Endothelial cell of umbilical vein (primary cell): ENCODE data around the gene KHNYN. TPM values are rescaled to one million over a fixed set of nuclear protein-coding genes. Genes with fewer than 3 reads are reported as not detected.

Experiments
- BruUV-seq: library from RNA; stranded (reverse); fragments of 400-500 nt; replicated peaks from 2 replicates; lab custom pipeline; 2021; lab: Mats Ljungman, UMichigan
- CTCF ChIA-PET: fragments of 300-600, 350-600 bp; sonication (Branson Sonifier 250); formaldehyde crosslinking; loops from one replicate; lab custom pipeline; 2021; ENCODE audit warnings: antibody characterized with exemption, inconsistent platforms; lab: Charles Lee
- POLR2A ChIA-PET: fragments of 300-600, 350-600 bp; sonication (Branson Sonifier 250); formaldehyde crosslinking; loops from one replicate; lab custom pipeline; 2021; ENCODE audit warnings: antibody characterized with exemption, inconsistent platforms; lab: Charles Lee
- DNase-seq: peaks from one replicate; pipeline ENCODE4 v3.0.0-alpha.2; 2011; ENCODE audit warnings: low read depth, low spot score
- FAIRE-seq: peaks from 2 replicates; lab custom pipeline; 2011; peaks lifted over from hg19 to GRCh38; lab: Jason Lieb, UNC
- H2AFZ ChIP-seq: 2 replicates; pipeline ENCODE4 v1.6.0; 2012; ENCODE audit warnings: low read depth, low read length, control low read depth, inconsistent platforms
- H3K27ac ChIP-seq: 2 replicates; pipeline ENCODE4 v1.5.1; 2011; ENCODE audit warnings: low read depth, mild to moderate bottlenecking, control low read depth, low read length, moderate library complexity; ENCODE audit not compliant: insufficient read depth
- H3K27me3 ChIP-seq, 2 experiments: 2 replicates each; pipeline versions ENCODE4 v1.6.0 to v1.6.1; 2011; ENCODE audit warnings: low read length in 2 of 2, mixed read lengths in 1 of 2; ENCODE audit not compliant: control insufficient read depth in 2 of 2, insufficient read depth in 2 of 2
- H3K36me3 ChIP-seq, 2 experiments: 2 replicates in 1 of 2; 3 replicates in 1 of 2; pipeline ENCODE4 v1.5.1; 2011; ENCODE audit warnings: low read length in 2 of 2, mild to moderate bottlenecking in 1 of 2, moderate library complexity in 1 of 2; ENCODE audit not compliant: control insufficient read depth in 2 of 2, insufficient read depth in 2 of 2; ENCODE audit errors: extremely low read depth in 1 of 2
- H3K4me1 ChIP-seq: 3 replicates; pipeline ENCODE4 v1.5.1; 2011; ENCODE audit warnings: mild to moderate bottlenecking, low read length; ENCODE audit not compliant: control insufficient read depth, insufficient read depth; ENCODE audit errors: extremely low read depth
- H3K4me2 ChIP-seq: 2 replicates; pipeline ENCODE4 v1.6.1; 2011; ENCODE audit warnings: low read length, control low read depth, mixed read lengths; ENCODE audit not compliant: insufficient read depth
- H3K4me3 ChIP-seq, 3 experiments: fragments of 200-600 bp in 1 of 3; sonication (generic), shearing (Covaris generic) in 1 of 3; replicated peaks in 1 of 3; 2 replicates each; pipeline ENCODE4 v1.5.1; 2011 to 2016; ENCODE audit warnings: control low read depth in 3 of 3, low read length in 3 of 3, mild to moderate bottlenecking in 2 of 3, inconsistent platforms in 1 of 3, low read depth in 1 of 3, moderate library complexity in 1 of 3; ENCODE audit not compliant: insufficient read depth in 1 of 3
- H3K79me2 ChIP-seq: 2 replicates; pipeline ENCODE4 v1.6.0; 2012; ENCODE audit warnings: low read length, inconsistent platforms; ENCODE audit not compliant: control insufficient read depth, insufficient read depth
- H3K9ac ChIP-seq: replicated peaks from 2 replicates; pipeline ENCODE3; 2011; ENCODE audit warnings: low read length, control low read depth; ENCODE audit not compliant: insufficient read depth; ENCODE audit errors: extremely low read depth
- H3K9me1 ChIP-seq: replicated peaks from 3 replicates; pipeline ENCODE4 v1.6.0; 2011; ENCODE audit warnings: mild to moderate bottlenecking, low read length; ENCODE audit not compliant: control insufficient read depth, insufficient read depth; ENCODE audit errors: extremely low read depth
- H3K9me3 ChIP-seq: replicated peaks from 2 replicates; pipeline ENCODE4 v1.5.1; 2012; ENCODE audit warnings: low read length, inconsistent platforms; ENCODE audit not compliant: control insufficient read depth, insufficient read depth
- H4K20me1 ChIP-seq: replicated peaks from 2 replicates; pipeline ENCODE3; 2011; ENCODE audit warnings: mild to moderate bottlenecking, low read length; ENCODE audit not compliant: control insufficient read depth, insufficient read depth; ENCODE audit errors: extremely low read depth
- CTCF ChIP-seq, 2 donors: IDR thresholded peaks; 1 replicate in 1 of 2; 2 replicates in 1 of 2; pipeline ENCODE4 v1.5.1; 2011; ENCODE audit warnings: low read length in 2 of 2, mild to moderate bottlenecking in 2 of 2, moderate library complexity in 2 of 2, control low read depth in 1 of 2, inconsistent platforms in 1 of 2, low read depth in 1 of 2; ENCODE audit not compliant: insufficient read depth in 1 of 2; ENCODE audit errors: extremely low read depth in 1 of 2
- EZH2 ChIP-seq: IDR thresholded peaks from 2 replicates; pipeline ENCODE4 v1.6.1; 2012; ENCODE audit warnings: borderline replicate concordance, low read depth, mild to moderate bottlenecking, moderate library complexity, low read length, inconsistent platforms; ENCODE audit not compliant: severe bottlenecking
- FOS ChIP-seq: IDR thresholded peaks from 2 replicates; pipeline ENCODE4 v1.6.1; 2011; ENCODE audit warnings: mild to moderate bottlenecking, low read length, moderate library complexity, borderline replicate concordance; ENCODE audit not compliant: insufficient read depth
- GATA2 ChIP-seq: IDR thresholded peaks from 2 replicates; pipeline ENCODE4 v1.7.0; 2011; ENCODE audit warnings: low read depth, mild to moderate bottlenecking, moderate library complexity, mixed read lengths, low read length; ENCODE audit not compliant: insufficient read length, insufficient read depth
- JUN ChIP-seq: IDR thresholded peaks from 2 replicates; pipeline ENCODE4 v1.6.1; 2011; ENCODE audit warnings: borderline replicate concordance, low read depth; ENCODE audit not compliant: insufficient read length, insufficient read depth
- MAX ChIP-seq: IDR thresholded peaks from 2 replicates; pipeline ENCODE4 v1.6.1; 2011; ENCODE audit not compliant: insufficient read depth, insufficient read length
- MYC ChIP-seq: IDR thresholded peaks from one replicate; pipeline ENCODE4 v1.6.1; 2011; ENCODE audit warnings: mild to moderate bottlenecking, low read depth, low read length
- POLR2A ChIP-seq: IDR thresholded peaks from 2 replicates; pipeline ENCODE4 v1.6.1; 2012; ENCODE audit warnings: low read depth, mild to moderate bottlenecking, control low read depth, low read length
- POLR2AphosphoS5 ChIP-seq: IDR thresholded peaks from 2 replicates; pipeline ENCODE4 v1.6.1; 2012; ENCODE audit warnings: low read depth, mild to moderate bottlenecking, control low read depth, low read length, moderate library complexity; ENCODE audit not compliant: insufficient read depth
- dilution Hi-C: fragments of 300-500 bp; cut with MboI; formaldehyde crosslinking; loops from one replicate; pipeline ENCODE4 v1.15.0; 2019; ENCODE audit warnings: low sequenced_read_pairs; ENCODE audit not compliant: extremely low pct_ligation_motif_present
- intact Hi-C: fragments of 100-400 bp; cut with micrococcal nuclease; formaldehyde crosslinking; loops from one replicate; pipeline ENCODE4 v1.10.0; 2022
- polyA plus RNA-seq, 4 experiments: library from polyadenylated mRNA; depleted of rRNA in 3 of 4; stranded (reverse) in 3 of 4; unstranded in 1 of 4; fragments of >200 nt; gene quantifications; 2 replicates each; pipeline versions ENCODE4 v1.2.1 to v1.2.3, GENCODE V29; 2011 to 2012; ENCODE audit warnings: missing spikeins in 1 of 4
- total RNA-seq: library from RNA; stranded (reverse); gene quantifications from 2 replicates; pipeline ENCODE4 v1.2.3, GENCODE V29; 2021

KHNYN gene
- total and polyA plus RNA-seq, 2 donors (not counting 3 experiments of a cell fraction or from before 2014, with no cell fraction given) = 25.4 to 63.3 TPM

- Histone ChIP-seq H3K79me2 (no peaks in the 10 kb centered on the region), H3K9me1 (no peaks in the 10 kb centered on the region), H3K27me3 (peaks cover 1 to 6% of the 10 kb centered on the region in 2 experiments), H4K20me1 (no peaks in the 10 kb centered on the region), H3K9me3 (no peaks in the 10 kb centered on the region), H3K9ac (no peak overlapping the region), H3K4me3 (no peak overlapping the region), H3K27ac (no peak overlapping the region), H3K36me3 (peaks cover 4 to 18% of the 10 kb centered on the region in 2 experiments), H3K4me1 (no peaks in the 10 kb centered on the region), H2AFZ (no peak overlapping the region), H3K4me2 (no peak overlapping the region)
- dilution Hi-C loops (no loop called here), intact Hi-C loops (no loop called here)
- DNase-seq (no peak), FAIRE-seq (no peak)
- BruUV-seq = no TSS peak
- TF ChIP-seq GATA2 = no peak
- no peak for TF ChIP-seq POLR2AphosphoS5
- TF ChIP-seq CTCF (IDR thresholded peaks at IDR 0.05; ENCODE audit: extremely low read depth in 1 of 2, insufficient read depth in 1 of 2, low read depth in 1 of 2, low read length in 2 of 2) = no peak
- TF ChIP-seq POLR2A = no peak
- TF ChIP-seq FOS = no peak
- TF ChIP-seq MYC = no peak
- TF ChIP-seq JUN = no peak
- TF ChIP-seq EZH2 = no peak
- no peak for TF ChIP-seq MAX
- ChIA-PET CTCF (interaction anchor here (0.9 to 2.7 kb wide), 4 partner anchors 16 to 50 kb away, joined by 4 to 12 read pairs (median 8); no protein-coding TSS in a partner anchor), POLR2A (no interaction called here)
Observed at GRCh38 chr14:24381363-24382063, 48.2 kb upstream of the KHNYN start.
